ENCODE measurements around the gene MAPK8IP3.

The MAPK8IP3 gene

DNA sequence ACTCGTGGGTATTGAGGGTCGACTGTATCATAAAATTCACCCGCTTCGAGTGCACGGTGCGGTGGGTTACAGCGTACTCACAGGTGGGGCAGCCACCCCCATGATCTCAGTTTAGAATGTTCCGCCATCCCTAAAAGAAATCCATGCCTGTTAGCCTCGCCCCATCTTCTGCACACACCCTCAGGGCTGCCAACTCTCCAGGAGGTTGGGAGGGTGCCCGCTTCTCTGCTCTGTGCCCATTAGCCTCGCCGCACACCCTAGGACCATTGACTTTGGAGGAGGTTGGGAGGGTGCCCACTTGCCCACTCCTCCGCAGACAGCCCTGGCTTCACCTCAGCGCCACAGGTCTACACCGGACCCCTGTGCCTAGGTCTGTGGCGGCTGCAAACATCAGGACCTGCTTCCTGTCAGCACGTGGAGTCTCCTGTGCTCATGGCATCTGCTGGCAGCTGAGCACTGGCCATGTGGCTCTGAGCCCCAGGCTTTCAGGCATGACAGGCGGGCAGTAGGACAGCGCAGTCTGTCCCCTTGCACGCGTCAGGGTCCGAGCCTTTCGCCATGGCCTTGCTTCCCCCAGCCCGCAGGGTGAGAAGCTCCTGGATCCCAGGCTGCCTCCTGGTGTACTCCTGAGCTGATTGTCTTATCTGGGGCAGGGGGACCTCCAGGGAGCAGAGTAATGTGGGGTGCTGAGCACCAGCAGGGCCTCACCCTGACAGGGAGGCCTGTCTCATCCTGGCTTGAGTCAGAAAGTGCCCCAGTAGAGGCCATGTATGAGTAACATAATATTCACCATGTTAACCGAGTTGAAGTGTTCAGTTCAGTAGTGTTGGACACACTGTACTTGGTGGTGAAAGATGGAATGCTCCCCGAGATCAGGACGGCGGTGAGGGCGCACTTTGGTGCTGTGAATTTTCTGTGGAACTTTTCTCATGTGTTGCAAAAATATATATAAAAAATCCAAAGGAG is 43.4 kb downstream of the MAPK8IP3 start:
- no peak for DNase-seq (ENCODE audit: extremely low read depth, low read depth)
- no peak for TF ChIP-seq CTCF (IDR thresholded peaks at IDR 0.05; ENCODE audit: low read depth, low read length)

GRCh38 chr16:1751946-1752345 is 46.0 kb downstream of the MAPK8IP3 start:
- DNase-seq (ENCODE audit: extremely low read depth, low read depth) = no peak
- TF ChIP-seq CTCF (IDR thresholded peaks at IDR 0.05; ENCODE audit: low read depth, low read length) = no peak

DNA sequence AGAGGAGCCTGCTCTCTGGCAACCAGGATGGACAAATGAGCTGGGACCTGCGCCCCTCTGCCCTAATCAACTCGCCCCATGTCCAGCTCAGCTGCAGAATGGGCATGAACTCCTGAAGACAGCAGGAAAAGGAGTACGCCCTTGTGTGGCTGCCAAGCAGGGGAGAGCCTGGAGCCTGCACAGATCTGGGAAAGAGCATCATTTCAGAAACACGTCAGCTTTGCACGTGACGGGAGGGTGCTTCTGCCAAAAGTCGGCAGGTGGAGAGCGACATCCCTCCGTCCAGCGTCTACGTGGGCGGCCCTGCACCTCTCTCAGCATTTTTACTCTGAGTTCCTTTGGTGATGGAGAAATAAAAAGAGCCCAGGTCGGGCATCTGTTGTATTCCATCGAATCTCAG is 46.9 kb downstream of the MAPK8IP3 start:
- no peak for DNase-seq (ENCODE audit: extremely low read depth, low read depth)
- TF ChIP-seq CTCF (IDR thresholded peaks at IDR 0.05; ENCODE audit: low read depth, low read length) = no peak

GRCh38 chr16:1754204-1754603 is 48.2 kb downstream of the MAPK8IP3 start:
- no peak for TF ChIP-seq CTCF (IDR thresholded peaks at IDR 0.05; ENCODE audit: low read depth, low read length)
- no peak for DNase-seq (ENCODE audit: extremely low read depth, low read depth)

- no peak for TF ChIP-seq CTCF (IDR thresholded peaks at IDR 0.05; ENCODE audit: low read depth, low read length)
- DNase-seq (ENCODE audit: extremely low read depth, low read depth) = no peak
These were observed 51.9 kb downstream of the MAPK8IP3 start for GRCh38 chr16:1757714-1758461.

- DNase-seq (ENCODE audit: extremely low read depth, low read depth) = no peak
- TF ChIP-seq CTCF (IDR thresholded peaks at IDR 0.05; ENCODE audit: low read depth, low read length) = no peak
These were observed 52.9 kb downstream of the MAPK8IP3 start for GRCh38 chr16:1758923-1759322.

DNA sequence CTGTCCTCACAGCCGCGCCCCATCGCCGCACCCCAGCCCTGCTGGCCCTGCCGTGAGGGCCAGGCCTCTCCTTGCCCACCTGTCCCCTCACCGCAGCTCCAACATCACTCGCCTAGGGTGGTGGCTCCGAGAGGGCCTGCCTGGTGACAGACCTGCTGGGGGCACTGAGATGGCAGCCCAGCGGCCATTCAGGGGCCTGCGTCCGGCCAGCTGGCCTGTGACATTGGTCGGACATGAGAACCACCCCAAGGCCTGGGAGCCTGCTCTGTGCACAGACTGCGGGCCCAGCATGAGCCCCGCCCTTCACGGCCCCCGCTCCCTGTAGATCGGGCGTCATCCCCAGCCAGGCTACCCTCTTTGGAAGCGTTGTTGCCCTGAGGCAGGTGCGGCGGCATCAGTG is 53.5 kb downstream of the MAPK8IP3 start:
- no peak for DNase-seq (ENCODE audit: extremely low read depth, low read depth)
- no peak for TF ChIP-seq CTCF (IDR thresholded peaks at IDR 0.05; ENCODE audit: low read depth, low read length)

Measured in AG09319 (cell line).